Measurements from ENCODE around the gene MCF2L2.
"Not testable (repeated sequence)": the region's sequence is repeated elsewhere in the genome, so short reads cannot be mapped to it uniquely, and the experiment has no call there.

Gene MCF2L2

DNA sequence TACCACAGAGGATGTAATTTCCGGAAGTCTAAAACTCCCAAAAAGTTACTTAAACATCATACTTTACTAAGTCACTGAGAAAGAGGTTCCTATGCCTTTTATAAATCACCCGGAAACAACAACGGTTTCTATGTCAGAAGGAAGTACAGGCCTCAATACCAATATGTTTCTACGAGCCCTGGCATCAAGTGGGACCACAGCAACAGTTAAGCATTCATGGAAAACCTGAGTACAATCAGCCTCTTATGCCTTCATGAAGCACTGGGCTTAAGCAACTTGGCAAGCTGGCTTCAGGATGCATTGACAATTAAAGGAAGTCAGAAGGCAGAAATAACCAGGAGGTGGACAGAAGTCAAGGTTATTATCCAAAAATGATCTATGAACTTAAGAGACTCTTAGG, 194.5 kb downstream of the MCF2L2 start:
- DNase-seq (ENCODE audit: low spot score) = no peak

DNA sequence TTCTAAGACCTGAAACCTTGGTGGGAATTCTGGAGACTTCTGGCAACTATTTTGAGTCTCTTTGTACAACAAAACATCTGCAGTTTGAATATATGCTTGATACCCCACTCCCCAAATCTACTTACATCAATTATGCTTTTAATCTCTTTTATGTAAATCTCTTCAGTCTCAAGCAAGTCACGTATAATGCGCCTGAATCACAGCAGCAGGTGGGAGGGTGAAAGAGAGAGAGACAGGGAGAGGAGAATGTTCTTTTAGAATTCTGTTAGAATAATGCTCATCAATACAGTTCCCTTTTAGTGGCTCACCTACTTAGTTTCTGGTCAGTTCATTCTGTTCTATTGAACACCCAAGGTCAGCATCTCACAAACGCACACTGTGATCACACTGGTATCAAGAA, 197.6 kb downstream of the MCF2L2 start:
- DNase-seq (ENCODE audit: low spot score) = no peak

DNA sequence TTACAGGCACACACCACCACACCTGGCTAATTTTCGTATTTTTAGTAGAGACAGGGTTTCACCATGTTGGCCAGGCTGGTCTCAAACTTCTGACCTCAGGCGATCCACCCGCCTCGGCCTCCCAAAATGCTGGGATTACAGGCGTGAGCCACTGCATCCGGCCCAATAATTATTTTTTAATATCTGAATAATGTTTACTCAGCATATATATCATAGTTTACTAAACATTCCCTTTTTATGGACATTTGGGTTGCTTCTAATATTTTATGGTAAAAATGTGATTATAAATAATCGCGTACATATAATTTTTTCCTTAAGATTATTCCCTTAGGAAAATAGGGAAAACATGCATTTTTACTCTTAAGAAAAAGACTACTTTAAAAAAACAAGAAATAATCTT, 198.2 kb downstream of the MCF2L2 start:
- DNase-seq (ENCODE audit: low spot score) = not testable (repeated sequence)

DNA sequence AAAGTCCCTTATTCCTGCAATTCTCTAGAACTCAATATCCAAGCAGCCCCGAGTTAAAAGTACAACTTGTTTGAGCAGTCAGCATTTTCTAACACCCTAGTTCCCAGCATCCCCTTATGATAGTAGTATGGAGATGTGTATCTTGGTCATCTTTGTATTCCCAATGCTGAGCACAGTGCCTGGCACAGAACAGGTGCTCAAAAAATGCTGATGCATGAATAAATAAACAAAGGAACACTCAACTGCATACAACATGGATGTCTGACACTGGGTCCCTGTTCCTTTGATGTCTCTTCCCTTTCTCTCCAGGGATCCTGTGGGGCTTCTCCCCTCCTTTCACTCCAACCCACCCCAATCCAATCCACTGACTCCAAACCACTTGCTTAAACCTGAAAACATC, 199.2 kb downstream of the MCF2L2 start:
- no peak for DNase-seq (ENCODE audit: low spot score)

DNA sequence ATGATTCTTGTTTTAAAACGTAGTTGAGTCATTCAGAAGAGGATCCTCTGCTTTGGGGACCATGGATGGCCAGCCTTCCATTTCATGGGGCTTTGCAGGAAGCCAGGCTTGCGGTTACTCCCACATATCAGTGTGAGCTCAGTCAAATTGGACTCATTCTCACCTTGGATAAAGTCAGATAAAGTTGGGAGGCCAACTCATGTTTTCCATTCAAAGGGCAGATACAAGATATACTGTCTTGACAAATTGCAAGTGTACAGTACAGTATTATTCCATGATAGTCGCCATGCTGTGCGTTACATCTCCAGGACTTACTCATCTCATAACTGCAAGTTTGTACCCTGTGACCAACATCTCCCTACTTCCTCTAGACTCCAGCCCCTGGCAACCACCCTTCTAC, 200.8 kb downstream of the MCF2L2 start:
- no peak for DNase-seq (ENCODE audit: low spot score)

DNA sequence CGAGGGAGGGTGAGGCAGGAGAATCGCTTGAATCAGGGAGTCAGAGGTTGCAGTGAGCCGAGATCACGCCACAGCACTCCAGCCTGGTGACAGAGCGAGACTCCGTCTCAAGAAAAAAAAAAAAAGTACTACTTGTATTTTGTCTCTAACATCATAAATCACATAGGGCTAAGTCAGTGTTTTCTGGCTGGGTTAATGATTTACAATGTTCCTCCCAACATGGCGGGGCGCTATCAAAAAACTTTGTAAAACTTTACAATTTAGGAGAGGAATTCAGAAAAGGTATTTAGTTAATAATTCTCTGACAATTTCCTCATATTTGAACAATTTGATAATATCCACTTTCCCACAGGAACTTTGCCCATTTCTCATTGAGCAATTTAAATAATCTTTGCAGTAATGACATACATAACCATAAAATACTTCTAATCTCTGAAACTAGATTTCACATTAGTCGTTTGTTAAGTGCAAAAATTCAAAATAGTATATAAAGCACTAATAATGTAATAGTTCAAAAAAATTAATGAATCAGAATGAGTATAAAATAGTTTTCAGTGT, 202.0 kb downstream of the MCF2L2 start:
- no peak for DNase-seq (ENCODE audit: low spot score)

DNA sequence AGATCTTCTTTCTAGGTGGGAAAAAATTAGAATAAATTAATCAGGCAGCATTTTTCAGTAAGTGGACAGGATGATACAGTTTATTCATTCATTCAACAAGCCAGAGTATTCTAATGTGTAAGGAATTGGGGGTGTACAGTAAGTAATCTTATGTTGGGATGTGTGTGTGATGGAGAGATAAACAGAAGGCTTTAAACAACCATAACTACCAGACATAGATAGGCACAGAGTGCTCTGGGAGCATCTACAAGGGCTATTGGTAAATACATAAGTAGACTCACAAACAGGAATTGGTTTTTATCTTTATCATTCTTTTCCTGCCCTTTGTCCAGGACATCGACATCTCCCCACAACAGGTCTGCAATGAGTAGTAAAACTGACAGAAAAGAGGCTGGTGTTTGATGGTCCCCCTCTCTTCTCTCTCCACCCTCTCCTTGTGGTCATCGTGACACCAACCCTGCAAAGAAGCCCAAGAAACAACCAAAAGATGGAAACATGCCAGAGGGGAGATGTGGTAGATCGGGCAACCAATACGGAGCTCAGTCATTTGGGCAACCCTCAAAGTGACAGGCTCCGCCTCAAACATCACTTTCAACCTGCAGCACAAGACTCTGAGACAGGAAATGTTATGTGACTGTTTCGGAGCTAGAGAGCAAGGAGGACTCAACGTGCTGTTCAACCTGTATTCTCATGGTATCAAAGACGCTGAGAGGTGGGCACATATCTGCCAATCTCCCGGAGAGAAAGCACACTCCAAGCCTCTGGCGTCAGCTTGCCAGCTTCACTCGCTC, 204.0 kb downstream of the MCF2L2 start:
- DNase-seq (ENCODE audit: low spot score) = no peak

DNA sequence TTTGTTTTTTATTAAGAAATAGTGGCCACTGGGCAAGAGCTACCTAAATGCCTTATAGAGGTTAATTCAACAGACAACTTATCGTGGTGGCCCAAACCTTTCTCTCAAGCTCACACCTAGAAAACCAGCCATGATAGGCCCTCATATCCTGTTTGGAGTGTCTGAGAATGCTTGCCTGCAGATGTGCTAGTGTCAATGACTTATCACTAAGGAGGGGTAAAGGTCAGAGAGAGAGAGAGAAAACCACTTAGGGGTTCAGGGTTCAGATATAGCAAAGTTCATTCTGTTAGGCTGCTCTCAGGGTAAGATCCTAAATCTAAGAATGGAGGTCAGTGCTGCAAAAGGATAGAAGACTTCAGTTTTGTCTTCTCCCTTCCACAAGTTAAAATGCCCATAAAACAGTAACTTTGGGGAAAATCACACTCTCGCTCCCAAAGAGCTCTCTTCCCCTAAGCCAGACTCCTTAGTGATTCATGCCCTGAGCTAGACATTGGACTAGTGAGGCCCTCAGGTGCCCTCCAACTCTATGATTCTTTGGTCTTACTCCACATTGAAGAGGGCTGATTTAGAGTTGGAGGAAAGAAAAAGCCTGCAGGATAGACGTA, 205.7 kb downstream of the MCF2L2 start:
- DNase-seq (ENCODE audit: low spot score) = no peak

DNA sequence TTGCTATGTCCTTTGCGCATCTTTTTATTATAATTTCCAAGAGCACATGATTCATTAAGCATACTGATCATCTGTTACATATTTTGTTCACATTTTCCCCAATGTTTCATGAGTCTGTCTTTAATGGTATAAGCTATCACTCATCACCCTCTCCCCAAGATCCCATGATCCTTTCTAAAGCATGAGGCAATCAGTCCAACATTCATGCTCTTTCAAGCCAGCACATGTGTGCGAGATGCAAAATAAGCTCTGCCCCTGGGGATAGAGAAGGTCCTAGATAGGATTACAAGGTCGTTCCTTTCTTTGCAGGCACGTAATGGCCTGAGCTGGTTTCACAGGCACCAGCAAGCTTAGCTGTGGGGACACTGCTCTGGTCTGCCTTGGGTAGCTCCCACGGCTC, 207.6 kb downstream of the MCF2L2 start:
- DNase-seq (ENCODE audit: low spot score) = no peak

DNA sequence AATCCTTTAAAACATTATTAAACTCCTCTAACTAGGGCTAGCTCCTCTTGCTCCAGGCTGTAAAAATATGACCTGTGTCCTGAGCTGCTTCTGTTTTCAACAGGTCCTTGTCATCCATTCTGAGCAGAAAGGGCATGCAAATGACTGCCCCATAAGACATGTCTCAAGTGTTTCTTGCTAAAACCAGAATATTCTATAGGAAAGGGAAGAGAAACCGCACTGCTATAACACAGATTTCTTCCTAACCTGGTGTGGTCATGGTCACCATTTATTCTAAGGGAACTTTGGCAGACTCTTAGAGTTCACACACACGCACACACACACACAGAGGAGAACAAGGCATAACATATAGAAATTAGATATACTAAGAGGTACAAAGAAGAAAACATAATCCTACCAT, 209.6 kb downstream of the MCF2L2 start:
- no peak for DNase-seq (ENCODE audit: low spot score)

DNA sequence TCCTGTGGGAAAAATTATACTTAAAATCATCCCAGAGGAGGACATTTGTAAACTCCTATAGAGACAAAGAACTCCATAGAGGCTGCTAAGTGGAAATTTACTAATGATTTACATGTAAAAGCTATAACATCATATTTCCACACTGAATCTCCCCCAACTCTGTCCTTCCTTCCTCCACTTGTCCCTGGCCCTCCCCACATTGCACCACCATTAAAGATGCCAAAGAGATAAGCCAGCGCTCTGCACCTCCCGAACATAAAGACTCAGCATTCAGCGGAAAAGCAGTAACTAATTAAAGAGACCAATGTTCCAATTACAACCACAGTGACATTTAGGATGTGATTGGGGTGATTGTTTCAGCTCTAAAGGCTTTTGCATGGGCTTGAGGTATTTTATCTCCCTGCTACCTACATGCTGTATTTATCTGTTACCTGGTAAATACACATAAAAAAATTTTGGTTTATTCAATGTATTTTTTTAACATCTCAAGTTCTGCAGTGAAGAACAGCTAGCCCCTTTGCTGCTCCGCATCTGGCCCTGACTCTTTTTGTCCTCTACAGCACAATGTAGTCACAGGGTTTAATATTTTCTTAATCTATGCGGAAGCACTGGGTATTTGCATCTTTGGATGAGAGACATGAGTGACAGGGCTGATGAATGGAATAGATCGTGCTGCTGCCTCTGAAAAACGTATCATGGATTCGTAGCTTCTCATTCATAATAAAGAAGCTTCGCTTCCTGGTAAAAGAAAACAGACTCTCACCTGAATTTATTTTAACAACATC, 210.7 kb downstream of the MCF2L2 start:
- DNase-seq (ENCODE audit: low spot score) = no peak

DNA sequence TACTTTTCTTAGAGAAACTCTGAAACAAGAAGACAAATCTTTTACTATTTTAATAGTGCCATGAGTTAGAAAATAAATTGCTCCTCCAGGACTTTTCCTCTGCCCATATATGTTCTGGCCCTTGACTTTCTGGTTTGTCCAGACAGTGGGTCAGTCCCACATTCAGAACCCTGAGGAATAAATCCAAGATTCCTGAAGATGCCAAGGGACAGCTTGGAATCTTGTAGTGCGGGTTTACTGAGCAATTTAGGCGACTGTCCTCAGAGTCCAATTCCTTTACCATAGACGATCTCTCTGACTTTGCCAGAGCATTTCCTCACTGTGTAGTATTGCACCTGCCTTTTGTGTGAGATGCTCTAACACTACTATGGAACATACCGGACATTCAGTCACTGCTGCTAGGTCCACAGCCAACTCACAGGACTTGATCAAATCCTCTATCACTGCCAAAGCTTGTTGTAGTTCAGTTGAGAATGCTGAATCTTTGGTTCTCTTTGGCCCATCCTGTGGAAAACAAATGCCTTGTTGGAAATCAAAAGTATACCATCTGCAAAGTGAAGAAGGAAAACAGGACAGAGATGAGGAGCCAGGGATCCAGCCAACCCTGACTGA, 212.7 kb downstream of the MCF2L2 start:
- no peak for DNase-seq (ENCODE audit: low spot score)

DNA sequence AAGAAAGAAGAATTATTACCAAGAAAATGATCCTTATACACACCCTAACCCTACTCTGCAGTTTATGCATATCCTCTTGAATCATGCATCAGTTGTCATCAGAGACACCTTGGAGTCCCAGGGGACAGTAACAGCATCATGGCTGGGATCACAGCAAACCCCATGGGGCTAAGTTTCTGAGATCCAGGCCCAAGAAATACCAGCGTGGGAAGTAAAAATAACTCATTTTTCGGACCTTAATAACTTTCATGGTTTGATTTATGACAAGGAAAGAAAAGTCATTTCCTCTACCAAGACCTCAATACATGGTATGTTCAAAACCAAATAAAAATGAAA, 214.2 kb downstream of the MCF2L2 start:
- no peak for DNase-seq (ENCODE audit: low spot score)

DNA sequence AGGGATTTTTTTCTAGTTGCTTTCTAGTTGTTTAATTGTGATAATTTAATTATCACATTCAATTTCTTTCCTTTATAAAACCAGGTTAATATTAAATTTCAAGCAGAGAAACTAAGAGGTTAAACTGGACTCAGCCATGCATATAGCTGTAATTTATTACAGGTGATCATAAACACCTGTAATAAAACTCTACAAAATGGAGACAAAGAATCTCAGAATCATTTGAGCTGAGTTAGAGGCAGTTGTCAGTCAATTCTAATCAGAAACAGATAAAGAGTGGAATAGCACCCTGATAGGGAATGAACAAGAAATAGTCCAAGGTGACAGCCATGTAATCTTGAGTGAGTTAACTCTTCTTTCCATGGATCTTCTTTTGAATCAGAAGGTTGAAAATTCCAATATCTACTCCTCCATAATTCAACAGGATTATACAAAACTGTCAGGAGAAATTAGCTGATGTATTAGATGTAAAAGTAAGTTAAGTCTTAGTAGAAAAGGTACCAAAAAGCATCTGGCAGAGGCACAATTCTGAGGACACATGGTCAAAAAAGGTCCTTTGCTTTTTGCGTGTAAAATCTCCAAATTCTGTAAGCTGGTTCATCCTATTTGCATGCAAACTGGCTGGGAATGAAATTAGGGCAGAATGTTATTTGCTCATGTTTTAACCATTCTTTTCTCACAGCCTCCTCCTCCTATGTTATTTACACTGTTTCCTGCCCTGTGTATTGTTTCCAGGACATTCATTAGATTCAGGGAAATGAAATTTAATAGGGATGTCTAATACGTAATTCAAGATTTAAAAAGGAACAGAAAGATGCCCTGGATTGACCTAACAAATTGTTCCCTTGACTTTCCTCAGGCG, 214.8 kb downstream of the MCF2L2 start:
- DNase-seq (ENCODE audit: low spot score) = no peak

DNA sequence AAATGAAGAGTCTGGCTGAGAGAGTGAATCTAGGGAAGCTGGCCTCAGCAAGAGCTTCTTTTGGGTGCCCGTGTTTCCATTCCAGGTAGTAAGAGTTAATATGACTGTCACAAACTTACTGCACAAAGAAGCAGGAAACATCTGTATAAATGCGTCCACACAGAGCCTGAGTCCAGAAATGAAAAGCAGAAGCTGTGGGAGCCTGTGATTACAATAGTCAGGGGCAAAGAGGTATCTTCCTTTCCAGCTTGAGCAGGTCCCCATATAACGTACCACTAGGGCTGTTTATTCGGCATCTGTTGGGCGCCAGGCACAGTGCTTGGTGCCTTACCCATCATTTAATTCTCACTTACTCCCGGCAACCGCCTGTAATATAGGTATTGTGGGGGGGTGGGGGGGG, 215.9 kb downstream of the MCF2L2 start:
- DNase-seq (ENCODE audit: low spot score) = no peak

DNA sequence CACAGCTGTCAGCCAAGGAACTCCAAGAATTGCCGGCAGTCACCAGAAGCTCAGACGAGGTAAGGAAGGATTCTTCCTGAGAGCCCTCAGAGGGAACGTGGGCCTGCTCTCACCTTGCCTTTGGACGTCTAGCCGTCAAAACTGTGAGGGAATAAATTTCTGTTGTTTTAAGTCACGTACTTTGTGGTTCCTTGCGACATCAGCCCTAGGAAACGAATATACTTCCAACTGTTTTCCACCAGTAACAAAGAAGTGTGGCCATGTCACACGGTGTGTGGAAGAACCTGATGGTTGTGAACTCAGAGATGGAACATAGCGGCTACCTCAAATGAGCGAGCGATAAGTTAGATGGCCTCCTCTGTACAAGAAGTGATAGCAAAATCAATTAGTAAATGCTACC, 216.3 kb downstream of the MCF2L2 start:
- DNase-seq (ENCODE audit: low spot score) = no peak

DNA sequence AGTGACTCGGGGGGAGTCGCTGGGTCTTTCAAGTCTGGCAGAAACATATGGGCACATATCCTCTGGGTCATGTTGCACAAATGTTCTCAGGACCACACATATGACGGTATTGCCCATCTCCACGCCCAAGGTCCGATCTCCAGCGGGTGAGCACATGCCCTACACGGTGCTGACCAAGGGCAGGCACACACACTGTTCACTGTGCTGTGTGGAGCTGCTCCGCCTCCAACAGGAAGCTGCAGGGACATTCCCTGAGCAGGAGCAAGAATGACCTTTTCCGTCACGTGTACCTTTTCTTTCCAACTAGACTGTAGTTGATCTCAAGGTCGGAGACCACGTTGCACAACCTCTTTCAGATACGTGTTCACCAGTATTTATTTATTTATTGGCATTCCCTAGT, 217.1 kb downstream of the MCF2L2 start:
- DNase-seq (ENCODE audit: low spot score) = no peak

DNA sequence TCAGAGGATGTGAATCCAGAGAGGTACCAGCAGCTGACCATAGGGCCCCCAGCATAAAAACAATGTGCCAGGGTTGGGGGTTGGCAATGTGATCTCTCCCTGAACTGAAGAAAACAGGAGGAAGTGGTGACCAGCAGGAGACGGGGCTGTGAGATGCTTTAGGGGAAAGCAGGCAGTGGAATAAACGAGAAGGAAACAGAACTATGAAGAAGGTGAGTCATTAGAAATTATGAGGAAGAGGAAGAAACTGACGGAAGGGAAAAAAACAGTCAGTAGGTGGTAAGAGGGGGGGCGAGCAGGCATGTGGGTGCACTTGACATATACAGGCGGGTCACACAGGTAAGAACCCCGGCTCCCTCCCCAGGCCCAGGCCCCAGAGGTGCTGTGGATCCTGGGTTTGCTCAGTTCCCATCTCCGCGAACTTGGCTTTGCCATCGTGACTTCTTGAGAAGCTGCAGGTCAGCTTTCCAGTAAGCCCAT, 217.5 kb downstream of the MCF2L2 start:
- no peak for DNase-seq (ENCODE audit: low spot score)

DNA sequence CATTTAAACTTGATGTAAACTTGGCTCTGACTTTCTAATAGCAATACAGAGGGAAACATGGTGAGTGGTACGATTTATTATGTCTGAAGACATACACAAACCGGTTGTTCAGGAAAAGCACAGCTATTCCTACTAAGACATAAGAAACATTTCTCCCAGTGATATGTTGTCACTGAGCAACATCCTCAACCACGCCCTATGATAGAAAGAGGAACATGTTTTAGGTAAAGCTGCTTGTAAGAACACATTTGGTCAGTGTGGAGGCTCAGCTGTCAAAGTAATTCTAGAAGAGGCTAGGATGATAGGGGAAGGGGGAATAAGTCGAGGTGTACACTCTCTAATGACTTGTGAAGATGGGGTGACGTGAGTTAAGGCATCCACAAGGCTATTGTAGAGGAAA, 218.1 kb downstream of the MCF2L2 start:
- no peak for DNase-seq (ENCODE audit: low spot score)

DNA sequence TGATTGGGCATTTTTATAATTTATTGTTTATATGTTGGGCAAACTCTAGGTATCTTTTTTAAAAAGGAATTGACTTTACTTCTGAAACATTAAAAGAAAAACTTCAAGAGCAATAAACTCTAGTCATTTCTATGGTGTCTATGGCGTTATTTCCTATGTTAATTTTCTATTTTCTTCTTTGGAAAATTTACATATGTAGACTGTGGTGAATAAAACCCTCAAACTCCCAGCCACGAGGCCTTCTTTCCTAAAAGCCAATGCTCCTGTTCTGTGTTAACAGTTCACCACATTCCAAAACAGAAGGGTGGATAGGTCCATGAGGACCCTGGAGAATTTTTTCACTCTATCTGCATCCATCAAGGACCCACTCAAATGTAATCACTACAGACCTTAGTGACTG, 219.6 kb downstream of the MCF2L2 start:
- DNase-seq (ENCODE audit: low spot score) = no peak

DNA sequence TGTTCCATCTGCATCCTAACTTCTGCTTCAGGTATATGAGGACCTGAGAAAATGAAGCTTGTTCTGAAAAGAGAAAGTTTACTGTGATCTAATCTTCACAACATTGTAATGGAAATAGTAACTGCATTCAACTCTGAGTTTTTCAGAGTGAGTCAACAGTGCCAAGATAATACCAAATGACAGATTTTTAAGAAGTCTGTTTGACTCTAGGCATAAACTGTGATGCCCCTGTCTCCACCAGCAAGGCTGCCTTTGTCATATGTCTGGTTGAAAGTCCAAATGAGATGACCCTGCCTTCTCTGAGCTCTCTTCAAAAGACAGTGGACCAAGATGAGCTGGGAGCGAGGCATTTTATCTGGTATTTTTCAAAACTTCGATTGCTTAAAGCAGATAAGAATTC, 220.2 kb downstream of the MCF2L2 start:
- DNase-seq (ENCODE audit: low spot score) = no peak

DNA sequence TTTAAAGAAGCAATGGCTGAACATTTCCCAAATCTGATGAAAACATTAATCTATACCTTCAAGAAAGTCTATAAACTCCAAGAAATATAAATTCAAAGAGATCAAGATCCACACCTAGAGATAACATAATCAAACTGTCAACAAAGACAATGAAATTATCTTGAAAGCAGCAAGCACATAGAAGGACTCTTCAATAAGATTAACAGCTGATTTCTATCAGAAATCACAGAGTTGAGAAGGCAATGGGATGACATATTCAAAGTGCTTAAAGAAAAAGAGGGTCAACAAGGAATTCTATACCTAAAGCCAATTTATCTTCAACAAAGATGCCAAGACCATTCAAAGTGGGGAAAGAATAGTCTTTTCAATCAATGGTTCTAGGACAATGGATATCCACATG, 224.7 kb downstream of the MCF2L2 start:
- DNase-seq (ENCODE audit: low spot score) = no peak

All from ecto neural progenitor cell (in vitro differentiated cells).